ENCODE measurements around the gene SLCO3A1.

Gene SLCO3A1

DNA sequence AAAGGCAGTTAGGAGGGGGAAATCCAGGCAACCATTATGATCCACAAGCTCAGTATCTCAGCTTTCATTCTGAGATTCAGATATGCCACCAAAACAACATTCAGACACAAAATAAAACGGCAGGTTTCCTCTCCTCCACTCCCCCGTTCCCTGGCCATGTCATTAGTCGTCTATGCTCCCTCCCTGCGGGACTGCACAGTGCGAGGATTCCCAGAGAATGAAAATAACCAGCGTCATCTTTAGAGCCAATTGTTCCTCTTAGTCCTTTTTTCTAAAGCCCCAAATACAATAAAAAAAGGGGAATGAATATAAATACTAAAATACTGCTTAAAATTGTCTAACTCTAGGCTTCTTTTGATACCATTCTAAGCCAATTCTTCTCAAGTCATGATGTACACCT lies 7.8 kb upstream of the SLCO3A1 start:
- H3K4me3 ChIP-seq (ENCODE audit: low read length) = no peak overlapping the region
- H3K79me1 ChIP-seq (ENCODE audit: low read length) = no peaks in the 10 kb centered on the region
- H2BK5ac ChIP-seq (ENCODE audit: low read length) = no peak overlapping the region
- no peak overlapping the region for H4K5ac ChIP-seq (ENCODE audit: low read length)
- no peak overlapping the region for H2AK5ac ChIP-seq (ENCODE audit: low read length)
- H4K8ac ChIP-seq (ENCODE audit: low read depth, low read length) = no peak overlapping the region
- no peak overlapping the region for H3K56ac ChIP-seq (ENCODE audit: low read length)
- no peak overlapping the region for H2BK120ac ChIP-seq (ENCODE audit: low read depth, low read length)
- WGBS (ENCODE audit: extremely low coverage, insufficient coverage, low lambda C conversion rate) = no CpG with 5 or more reads among the region's 6 CpGs
- no peak overlapping the region for H3K27ac ChIP-seq (ENCODE audit: low read depth, low read length)
- no peak for DNase-seq
- H3K4ac ChIP-seq (ENCODE audit: low read depth, low read length) = no peak overlapping the region
- H3K79me2 ChIP-seq (ENCODE audit: control insufficient read depth, insufficient read depth, low read length) = no peaks in the 10 kb centered on the region
- H2BK15ac ChIP-seq (replicated peaks; ENCODE audit: low read depth) = no peak overlapping the region
- H3K9ac ChIP-seq (ENCODE audit: low read length) = no peak overlapping the region
- no peaks in the 10 kb centered on the region for H3K4me1 ChIP-seq (ENCODE audit: control insufficient read depth, low read depth, low read length)
- H3K36me3 ChIP-seq (ENCODE audit: control insufficient read depth, insufficient read depth, low read length) = no peaks in the 10 kb centered on the region
- no peak overlapping the region for H3K23ac ChIP-seq (ENCODE audit: low read length)
- H3K4me2 ChIP-seq (ENCODE audit: low read length) = no peak overlapping the region
- no peaks in the 10 kb centered on the region for H3K27me3 ChIP-seq (ENCODE audit: insufficient read depth, low read length, poor library complexity)
- no peak overlapping the region for H3K18ac ChIP-seq (ENCODE audit: low read length)

DNA sequence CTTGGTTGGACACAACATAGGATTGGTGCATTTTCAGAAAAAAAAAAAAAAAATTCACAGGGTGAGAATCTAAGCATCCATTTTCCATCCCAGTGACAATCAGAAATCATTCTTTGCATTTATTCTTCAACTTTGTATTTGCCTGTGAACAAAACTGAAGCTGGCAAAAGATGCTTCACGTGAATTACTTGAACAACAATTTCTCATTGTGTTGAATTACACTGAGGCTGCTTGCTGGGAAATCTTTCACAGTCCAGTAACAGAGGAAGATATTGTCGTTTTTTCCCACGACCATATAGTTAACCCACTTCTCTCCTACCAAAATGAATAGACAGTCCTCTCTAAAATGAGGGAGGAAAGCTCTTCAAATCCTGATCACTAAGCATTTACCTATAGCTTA lies 4.3 kb upstream of the SLCO3A1 start:
- Histone ChIP-seq H3K4me1 (ENCODE audit: control insufficient read depth, low read depth, low read length) (peaks cover 2% of the 10 kb centered on the region), H4K5ac (ENCODE audit: low read length) (no peak overlapping the region), H2AK5ac (ENCODE audit: low read length) (no peak overlapping the region), H2BK120ac (ENCODE audit: low read depth, low read length) (no peak overlapping the region), H4K8ac (ENCODE audit: low read depth, low read length) (no peak overlapping the region), H3K27me3 (ENCODE audit: insufficient read depth, low read length, poor library complexity) (no peaks in the 10 kb centered on the region), H3K79me1 (ENCODE audit: low read length) (no peaks in the 10 kb centered on the region), H3K9ac (ENCODE audit: low read length) (no peak overlapping the region), H3K36me3 (ENCODE audit: control insufficient read depth, insufficient read depth, low read length) (no peaks in the 10 kb centered on the region), H2BK15ac (replicated peaks; ENCODE audit: low read depth) (no peak overlapping the region), H3K56ac (ENCODE audit: low read length) (no peak overlapping the region), H3K18ac (ENCODE audit: low read length) (no peak overlapping the region), H3K4me2 (ENCODE audit: low read length) (no peak overlapping the region), H3K79me2 (ENCODE audit: control insufficient read depth, insufficient read depth, low read length) (no peaks in the 10 kb centered on the region), H3K4me3 (ENCODE audit: low read length) (no peak overlapping the region), H3K4ac (ENCODE audit: low read depth, low read length) (no peak overlapping the region), H2BK5ac (ENCODE audit: low read length) (no peak overlapping the region), H3K23ac (ENCODE audit: low read length) (no peak overlapping the region), H3K27ac (ENCODE audit: low read depth, low read length) (no peak overlapping the region)
- no peak for DNase-seq
- no CpG with 5 or more reads among the region's 3 CpGs for WGBS (ENCODE audit: extremely low coverage, insufficient coverage, low lambda C conversion rate)

DNA sequence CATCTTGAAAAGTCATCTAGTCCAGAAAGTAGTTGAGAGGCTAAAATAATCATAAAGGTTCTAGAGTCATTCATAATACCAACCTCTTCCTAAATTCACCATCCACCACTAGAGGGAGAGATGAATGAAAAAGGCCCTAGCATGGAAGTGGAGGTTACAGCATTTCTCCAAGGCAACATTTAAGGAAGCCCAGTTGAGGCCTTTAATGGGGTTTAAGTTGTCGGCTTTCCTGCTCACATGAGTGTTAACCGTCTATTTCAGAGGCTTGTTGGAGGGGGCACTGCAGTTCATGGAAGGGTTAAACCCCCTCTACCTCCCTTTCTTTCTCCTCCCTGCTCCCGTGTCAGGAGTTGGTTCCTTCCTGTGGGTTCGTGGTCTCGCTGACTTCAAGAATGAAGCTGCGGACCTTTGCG lies 3.8 kb upstream of the SLCO3A1 start:
- no peak overlapping the region for H2BK120ac ChIP-seq (ENCODE audit: low read depth, low read length)
- no CpG with 5 or more reads among the region's 7 CpGs for WGBS (ENCODE audit: extremely low coverage, insufficient coverage, low lambda C conversion rate)
- no peaks in the 10 kb centered on the region for H3K79me2 ChIP-seq (ENCODE audit: control insufficient read depth, insufficient read depth, low read length)
- no peaks in the 10 kb centered on the region for H3K79me1 ChIP-seq (ENCODE audit: low read length)
- H3K4me2 ChIP-seq (ENCODE audit: low read length) = no peak overlapping the region
- H4K8ac ChIP-seq (ENCODE audit: low read depth, low read length) = no peak overlapping the region
- H3K4me3 ChIP-seq (ENCODE audit: low read length) = no peak overlapping the region
- peak; percentile 62 for DNase-seq
- no peak overlapping the region for H3K56ac ChIP-seq (ENCODE audit: low read length)
- no peak overlapping the region for H2AK5ac ChIP-seq (ENCODE audit: low read length)
- H3K27me3 ChIP-seq (ENCODE audit: insufficient read depth, low read length, poor library complexity) = peaks cover 2% of the 10 kb centered on the region
- H2BK5ac ChIP-seq (ENCODE audit: low read length) = no peak overlapping the region
- H3K36me3 ChIP-seq (ENCODE audit: control insufficient read depth, insufficient read depth, low read length) = no peaks in the 10 kb centered on the region
- H3K4ac ChIP-seq (ENCODE audit: low read depth, low read length) = no peak overlapping the region
- H3K23ac ChIP-seq (ENCODE audit: low read length) = no peak overlapping the region
- H3K4me1 ChIP-seq (ENCODE audit: control insufficient read depth, low read depth, low read length) = peaks cover 2% of the 10 kb centered on the region
- H3K27ac ChIP-seq (ENCODE audit: low read depth, low read length) = no peak overlapping the region
- no peak overlapping the region for H3K18ac ChIP-seq (ENCODE audit: low read length)
- no peak overlapping the region for H4K5ac ChIP-seq (ENCODE audit: low read length)
- H3K9ac ChIP-seq (ENCODE audit: low read length) = no peak overlapping the region
- no peak overlapping the region for H2BK15ac ChIP-seq (replicated peaks; ENCODE audit: low read depth)

DNA sequence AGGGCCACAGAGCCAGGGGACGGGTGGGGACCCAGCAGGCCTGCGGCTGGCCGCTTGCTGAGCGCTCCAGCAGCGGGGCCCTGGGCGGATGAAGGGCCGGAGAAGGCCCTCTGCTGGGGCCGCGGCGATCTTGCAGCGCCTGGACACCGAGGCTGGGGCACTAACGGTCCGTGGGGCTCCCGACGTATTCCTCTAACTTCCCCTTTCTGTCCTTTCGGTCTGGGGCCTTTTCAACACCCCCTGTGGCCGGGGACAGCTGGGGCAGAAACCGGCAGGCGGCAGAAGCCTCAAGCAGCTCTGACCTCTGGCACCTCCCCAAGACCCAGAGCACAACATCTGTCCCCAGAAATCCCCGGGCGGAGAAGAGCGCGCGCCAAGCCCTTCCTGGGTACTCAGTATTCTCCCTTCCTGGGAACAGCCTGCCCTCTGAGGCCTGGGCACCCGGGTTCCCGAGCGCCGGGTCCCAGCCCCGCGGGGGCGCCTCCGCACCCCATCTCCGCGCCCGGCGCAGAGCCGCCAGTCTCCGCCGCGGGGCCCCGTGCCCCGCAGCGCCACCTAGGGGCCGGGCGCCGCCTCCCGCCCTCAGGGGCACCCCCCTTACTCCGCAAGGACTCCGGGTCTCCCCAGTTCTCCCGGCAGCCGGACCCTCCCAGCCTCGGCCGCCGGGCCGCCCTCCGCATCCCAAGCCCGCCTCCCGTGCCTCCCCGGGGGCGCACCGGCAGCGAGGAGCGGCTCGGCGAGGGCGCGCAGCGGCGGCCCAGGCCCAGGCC lies 582 bp upstream of the SLCO3A1 start:
- peak overlapping the region; percentile 63 for H3K18ac ChIP-seq (ENCODE audit: low read length)
- peak overlapping the region; percentile 55 for H3K27ac ChIP-seq (ENCODE audit: low read depth, low read length)
- H3K4me2 ChIP-seq (ENCODE audit: low read length) = peak overlapping the region; percentile 63
- H3K56ac ChIP-seq (ENCODE audit: low read length) = peak overlapping the region; percentile 88
- peak overlapping the region; percentile 18 for H2BK120ac ChIP-seq (ENCODE audit: low read depth, low read length)
- no CpG with 5 or more reads among the region's 70 CpGs for WGBS (ENCODE audit: extremely low coverage, insufficient coverage, low lambda C conversion rate)
- H2AK5ac ChIP-seq (ENCODE audit: low read length) = no peak overlapping the region
- H4K8ac ChIP-seq (ENCODE audit: low read depth, low read length) = no peak overlapping the region
- H3K9ac ChIP-seq (ENCODE audit: low read length) = peak overlapping the region; percentile 81
- peak overlapping the region; percentile 41 for H3K4ac ChIP-seq (ENCODE audit: low read depth, low read length)
- H3K23ac ChIP-seq (ENCODE audit: low read length) = peak overlapping the region; percentile 80
- H3K79me2 ChIP-seq (ENCODE audit: control insufficient read depth, insufficient read depth, low read length) = no peaks in the 10 kb centered on the region
- no peak overlapping the region for H2BK15ac ChIP-seq (replicated peaks; ENCODE audit: low read depth)
- peak overlapping the region; percentile 56 for H3K4me3 ChIP-seq (ENCODE audit: low read length)
- peak; percentile 72 for DNase-seq
- H3K79me1 ChIP-seq (ENCODE audit: low read length) = no peaks in the 10 kb centered on the region
- no peaks in the 10 kb centered on the region for H3K36me3 ChIP-seq (ENCODE audit: control insufficient read depth, insufficient read depth, low read length)
- peaks cover 2% of the 10 kb centered on the region for H3K4me1 ChIP-seq (ENCODE audit: control insufficient read depth, low read depth, low read length)
- no peak overlapping the region for H2BK5ac ChIP-seq (ENCODE audit: low read length)
- H3K27me3 ChIP-seq (ENCODE audit: insufficient read depth, low read length, poor library complexity) = peaks cover 2% of the 10 kb centered on the region
- no peak overlapping the region for H4K5ac ChIP-seq (ENCODE audit: low read length)

DNA sequence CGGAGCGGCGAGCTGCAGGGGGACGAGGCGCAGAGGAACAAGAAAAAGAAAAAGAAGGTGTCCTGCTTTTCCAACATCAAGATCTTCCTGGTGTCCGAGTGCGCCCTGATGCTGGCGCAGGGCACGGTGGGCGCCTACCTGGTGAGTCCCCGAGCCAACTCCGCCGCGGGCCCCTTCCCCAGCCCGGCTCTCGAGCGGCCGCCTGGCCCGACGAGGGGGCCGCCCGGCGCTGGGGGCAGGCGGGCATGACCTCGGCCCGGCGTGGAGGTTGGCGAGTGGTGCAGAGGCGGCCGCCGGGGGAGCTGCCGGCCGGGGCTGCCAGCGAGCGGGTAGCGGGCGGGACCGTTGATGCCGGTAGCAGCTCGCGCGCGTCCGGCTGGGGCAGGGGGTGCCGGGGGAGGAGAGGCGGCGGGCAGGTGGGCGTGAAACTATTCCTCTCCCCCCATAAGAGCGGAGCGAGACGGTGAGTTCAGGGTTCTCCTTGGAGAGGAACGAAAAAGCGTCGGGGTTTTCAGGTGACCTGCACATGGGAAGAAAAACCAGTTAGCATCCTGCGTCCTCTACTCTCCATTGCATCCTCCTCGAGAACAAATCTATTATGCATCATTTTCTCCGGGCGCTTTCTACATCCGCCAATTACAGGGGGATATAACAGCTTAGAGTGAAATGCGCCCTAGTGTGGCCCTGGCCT lies 585 bp downstream of the SLCO3A1 start:
- Histone ChIP-seq H3K4ac (ENCODE audit: low read depth, low read length) (no peak overlapping the region), H2BK5ac (ENCODE audit: low read length) (no peak overlapping the region), H3K18ac (ENCODE audit: low read length) (peak overlapping the region; percentile 22), H3K4me3 (ENCODE audit: low read length) (peak overlapping the region; percentile 40), H3K27ac (ENCODE audit: low read depth, low read length) (no peak overlapping the region), H3K36me3 (ENCODE audit: control insufficient read depth, insufficient read depth, low read length) (no peaks in the 10 kb centered on the region), H3K4me2 (ENCODE audit: low read length) (peak overlapping the region; percentile 54), H3K56ac (ENCODE audit: low read length) (peak overlapping the region; percentile 82), H3K27me3 (ENCODE audit: insufficient read depth, low read length, poor library complexity) (peaks cover 2% of the 10 kb centered on the region), H3K4me1 (ENCODE audit: control insufficient read depth, low read depth, low read length) (peaks cover 2% of the 10 kb centered on the region), H2BK120ac (ENCODE audit: low read depth, low read length) (no peak overlapping the region), H3K79me2 (ENCODE audit: control insufficient read depth, insufficient read depth, low read length) (no peaks in the 10 kb centered on the region), H3K79me1 (ENCODE audit: low read length) (no peaks in the 10 kb centered on the region), H3K9ac (ENCODE audit: low read length) (peak overlapping the region; percentile 57), H3K23ac (ENCODE audit: low read length) (no peak overlapping the region), H4K8ac (ENCODE audit: low read depth, low read length) (no peak overlapping the region), H2AK5ac (ENCODE audit: low read length) (no peak overlapping the region), H2BK15ac (replicated peaks; ENCODE audit: low read depth) (no peak overlapping the region), H4K5ac (ENCODE audit: low read length) (no peak overlapping the region)
- DNase-seq = peak; percentile 57
- WGBS (ENCODE audit: extremely low coverage, insufficient coverage, low lambda C conversion rate) = no CpG with 5 or more reads among the region's 60 CpGs
